Neural progenitor cell (in vitro differentiated cells): ENCODE data around the gene MORN1.

Experiments
- CTCF ChIP-seq: fragments of 200-600 bp; sonication (generic); IDR thresholded peaks from 2 replicates; pipeline ENCODE4 v1.5.1; 2017; ENCODE audit warnings: antibody characterized with exemption, mild to moderate bottlenecking
- EZH2phosphoT487 ChIP-seq: fragments of 200-600 bp; sonication (generic); IDR thresholded peaks from 2 replicates; pipeline ENCODE4 v1.6.1; 2017; ENCODE audit warnings: antibody characterized with exemption

GRCh38 chr1:2294033-2294724, 97.2 kb downstream of the MORN1 start:
- no peak for TF ChIP-seq CTCF
- no peak for TF ChIP-seq EZH2phosphoT487
